GM21576 (cell line): Measurements from ENCODE around the gene CCDC78.
"Not testable (repeated sequence)": the region's sequence is repeated elsewhere in the genome, so short reads cannot be mapped to it uniquely, and the experiment has no call there.

Experiments used
- ATAC-seq: cut with Tn5 transposase; IDR thresholded peaks from one replicate; pipeline ENCODE4 v1.9.1; 2021; ENCODE audit warnings: mild to moderate bottlenecking, moderate library complexity; ENCODE audit not compliant: unreplicated experiment

CCDC78 gene

DNA sequence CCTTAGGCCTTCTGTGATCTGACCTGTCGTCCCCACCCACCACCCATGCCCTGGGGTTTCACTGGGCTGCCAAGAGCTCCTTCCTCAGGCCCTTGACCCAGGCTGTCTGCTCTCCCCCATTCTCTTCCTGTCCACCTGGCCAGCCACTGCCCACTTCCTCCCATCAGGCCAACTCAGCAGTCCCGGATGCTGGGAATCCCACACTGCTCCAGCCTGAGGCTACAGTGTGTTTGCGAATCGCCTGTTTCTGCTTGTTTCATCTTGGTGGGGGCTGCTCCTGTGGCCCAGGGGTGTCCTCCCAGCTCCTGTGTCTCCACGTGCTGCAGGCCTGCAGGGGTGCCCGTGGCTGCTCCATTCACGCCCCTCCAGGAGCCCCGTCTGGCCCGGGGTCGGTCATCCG is 12.2 kb downstream of the CCDC78 start:
- no peak for ATAC-seq

DNA sequence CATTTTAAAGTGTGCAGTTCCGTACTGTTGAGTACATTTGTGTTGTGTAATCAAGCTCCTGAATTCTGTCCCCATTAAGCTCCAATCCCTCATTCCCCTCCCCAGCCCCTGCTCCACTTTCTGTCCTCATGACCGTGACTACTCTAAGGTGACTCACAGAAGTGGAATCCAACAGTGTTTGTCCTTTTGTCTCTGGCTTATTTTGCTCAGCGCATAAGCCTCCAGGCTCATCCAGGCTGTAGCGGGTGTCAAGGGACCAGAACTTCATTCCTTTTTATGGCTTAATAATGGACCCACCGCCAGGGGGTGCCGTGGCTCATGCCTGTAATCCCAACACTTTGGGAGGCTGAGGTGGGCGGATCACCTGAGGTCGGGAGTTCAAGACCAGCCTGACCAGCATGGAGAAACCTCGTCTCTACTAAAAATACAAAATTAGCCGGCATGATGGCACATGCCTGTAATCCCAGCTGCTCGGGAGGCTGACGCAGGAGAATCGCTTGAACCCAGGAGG is 13.4 kb downstream of the CCDC78 start:
- not testable (repeated sequence) for ATAC-seq

DNA sequence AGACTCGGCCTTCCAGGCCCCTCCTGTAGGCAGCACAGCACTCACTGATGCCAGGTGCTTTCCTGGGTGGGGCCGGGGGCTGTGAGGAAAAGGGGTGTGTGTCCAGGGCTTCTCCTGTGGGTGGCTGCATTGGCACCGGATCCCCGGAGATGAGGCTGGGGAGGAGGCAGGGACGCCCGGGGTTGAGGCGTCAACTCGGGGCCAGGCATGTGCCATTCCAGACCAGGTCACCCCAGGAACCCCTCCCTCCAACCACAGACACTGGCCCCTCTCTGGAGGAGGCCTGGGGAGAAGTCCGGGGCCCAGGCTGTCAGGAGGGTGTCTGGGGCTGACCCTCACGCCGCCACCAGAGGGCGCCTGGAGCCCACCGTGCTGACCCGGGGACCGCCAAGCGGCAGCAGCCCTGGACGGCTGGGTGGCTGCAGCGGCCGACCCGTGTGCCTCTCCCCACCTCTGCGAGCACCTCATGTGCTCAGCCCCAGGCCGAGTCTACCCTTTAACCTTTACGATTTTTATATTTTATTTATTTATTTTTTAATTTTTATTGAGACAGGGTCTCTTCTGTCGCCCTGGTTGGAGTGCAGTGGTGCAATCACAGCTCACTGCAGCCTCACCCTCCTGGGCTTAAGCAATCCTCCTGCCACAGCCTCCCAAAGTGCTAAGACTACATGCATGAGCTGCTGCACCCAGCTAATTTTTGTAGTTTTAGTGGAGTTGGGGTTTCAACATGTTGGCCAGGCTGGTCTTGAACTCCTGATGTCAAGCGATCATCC is 14.5 kb downstream of the CCDC78 start:
- no peak for ATAC-seq

DNA sequence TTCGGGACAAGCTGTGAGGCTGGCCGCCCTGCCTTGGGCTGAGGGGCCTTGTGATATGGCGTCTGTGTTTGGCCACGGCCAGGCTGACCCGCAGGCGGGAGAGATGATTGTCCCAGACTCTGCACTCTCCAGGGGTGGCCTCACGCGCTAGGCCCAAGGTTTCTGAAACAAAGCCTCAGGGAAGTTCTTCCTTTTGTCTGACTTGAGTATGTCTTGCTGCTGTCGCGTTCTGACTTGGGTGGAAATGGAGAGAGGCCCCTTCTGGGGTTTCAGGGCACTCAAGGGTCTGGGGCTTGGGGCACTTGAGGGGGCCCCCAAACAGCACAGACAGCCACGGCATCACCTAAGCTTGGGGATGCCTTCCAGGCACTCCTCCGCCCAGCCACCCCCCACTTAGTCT is 15.2 kb downstream of the CCDC78 start:
- ATAC-seq, result no peak

DNA sequence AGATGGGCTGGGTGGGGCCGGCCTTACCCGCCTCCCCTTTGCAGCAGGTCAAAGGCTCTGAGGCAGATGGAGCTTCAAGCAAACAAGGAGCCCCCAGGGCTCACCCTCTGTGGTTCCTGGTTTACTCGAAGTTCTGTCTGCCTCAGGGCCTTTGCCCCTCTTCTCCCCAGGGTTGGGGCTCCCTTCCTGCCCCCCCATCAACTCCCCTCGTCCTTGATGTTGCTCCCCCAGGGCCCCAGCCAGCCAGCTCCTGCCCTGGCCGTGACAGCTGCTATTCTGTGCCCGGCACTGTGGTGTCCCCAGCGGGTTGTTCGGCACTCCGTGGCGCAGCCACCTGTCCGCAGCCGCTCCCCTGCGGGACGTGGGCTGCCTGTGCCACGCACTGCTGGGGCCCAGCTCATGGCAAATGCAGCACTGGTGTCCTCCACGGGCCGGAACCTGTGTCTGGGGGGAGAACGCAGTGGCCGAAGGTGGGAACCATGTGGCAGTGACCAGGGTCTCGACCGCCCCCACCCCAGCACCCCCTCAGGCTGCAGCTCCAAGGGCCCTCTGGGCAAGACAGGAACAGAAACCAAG is 15.7 kb downstream of the CCDC78 start:
- ATAC-seq, result no peak

DNA sequence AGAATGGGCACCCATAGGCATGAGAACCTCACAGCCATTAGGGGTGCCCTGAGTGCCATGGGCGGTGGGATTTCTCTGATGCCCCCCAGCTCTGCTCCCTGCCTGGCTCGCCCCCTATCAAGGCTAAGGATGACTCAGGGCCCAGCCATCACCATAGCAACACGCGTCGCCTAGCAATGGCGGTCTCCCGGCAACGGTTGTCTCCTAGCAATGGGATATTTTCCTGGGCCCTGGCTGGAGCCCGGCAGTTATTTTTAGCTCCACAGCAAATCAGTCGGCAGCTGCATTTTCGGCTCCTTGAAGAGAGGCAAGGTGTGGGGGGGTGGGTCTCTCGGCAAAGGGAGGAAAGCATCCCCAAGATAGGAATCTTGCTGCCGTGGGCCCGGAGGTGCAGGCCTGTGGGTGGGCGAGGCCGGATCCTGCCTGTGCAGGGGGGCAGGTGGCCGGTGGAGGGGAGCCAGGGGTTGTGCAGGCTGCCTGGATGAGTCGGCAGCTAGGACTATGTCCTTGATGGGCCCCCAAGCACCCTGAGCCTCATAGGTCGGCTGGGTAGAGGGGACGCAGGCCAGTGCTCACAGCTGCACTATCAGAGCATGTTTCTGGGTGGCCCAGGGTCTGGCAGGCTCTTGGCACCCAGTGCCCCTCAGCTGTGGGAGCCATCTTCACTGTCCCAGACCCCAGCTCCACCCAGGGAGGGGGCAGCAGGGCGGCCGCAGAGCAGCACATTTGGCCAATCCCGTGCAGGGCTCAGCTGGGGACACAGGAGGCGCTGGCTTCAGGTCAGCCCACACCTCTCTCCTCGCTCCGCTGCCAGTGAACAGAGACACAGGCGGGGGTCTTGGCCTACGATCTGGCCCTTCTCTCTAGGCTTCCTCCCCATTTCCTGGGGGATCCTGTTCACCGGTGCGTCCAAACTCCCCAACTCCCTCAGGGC is 16.4 kb downstream of the CCDC78 start:
- ATAC-seq, result no peak

DNA sequence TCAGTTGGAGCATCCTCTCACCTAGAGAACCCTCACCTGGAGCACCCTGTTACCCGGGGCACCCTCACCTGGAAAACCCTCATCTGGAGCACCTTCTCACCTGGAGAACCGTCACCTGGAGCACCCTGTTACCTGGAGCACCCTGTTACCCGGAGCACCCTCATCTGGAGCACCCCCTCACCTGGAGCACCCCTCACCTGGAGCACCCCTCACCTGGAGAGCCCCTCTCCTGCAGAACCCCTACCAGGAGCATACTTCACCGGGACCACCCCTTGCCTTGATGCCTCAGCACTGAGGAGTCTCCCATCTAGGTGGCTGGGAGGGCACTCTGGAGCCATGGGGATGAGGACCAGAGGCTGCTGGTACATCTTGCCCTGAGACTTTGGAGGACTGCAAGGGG is 17.3 kb downstream of the CCDC78 start:
- no peak for ATAC-seq

DNA sequence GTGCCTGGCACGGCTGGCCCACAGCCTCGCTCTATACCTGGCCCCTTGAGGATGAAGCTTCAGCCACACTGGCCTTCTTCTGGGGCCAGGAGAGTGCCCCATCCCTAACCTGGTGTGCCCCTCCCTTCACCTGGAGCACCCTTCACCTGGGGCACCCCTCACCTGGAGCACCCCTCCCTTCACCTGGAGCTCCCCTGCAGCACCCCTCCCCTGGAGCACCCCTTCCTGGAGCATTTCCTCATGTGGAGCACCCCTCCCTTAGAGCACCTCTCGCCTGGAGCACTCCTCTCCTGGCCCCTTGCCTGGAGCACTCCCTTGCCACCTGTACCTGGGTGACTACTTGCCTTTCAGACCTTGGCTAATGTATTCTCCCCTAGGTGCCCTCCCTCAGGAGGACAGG is 18.2 kb downstream of the CCDC78 start:
- ATAC-seq, result no peak

DNA sequence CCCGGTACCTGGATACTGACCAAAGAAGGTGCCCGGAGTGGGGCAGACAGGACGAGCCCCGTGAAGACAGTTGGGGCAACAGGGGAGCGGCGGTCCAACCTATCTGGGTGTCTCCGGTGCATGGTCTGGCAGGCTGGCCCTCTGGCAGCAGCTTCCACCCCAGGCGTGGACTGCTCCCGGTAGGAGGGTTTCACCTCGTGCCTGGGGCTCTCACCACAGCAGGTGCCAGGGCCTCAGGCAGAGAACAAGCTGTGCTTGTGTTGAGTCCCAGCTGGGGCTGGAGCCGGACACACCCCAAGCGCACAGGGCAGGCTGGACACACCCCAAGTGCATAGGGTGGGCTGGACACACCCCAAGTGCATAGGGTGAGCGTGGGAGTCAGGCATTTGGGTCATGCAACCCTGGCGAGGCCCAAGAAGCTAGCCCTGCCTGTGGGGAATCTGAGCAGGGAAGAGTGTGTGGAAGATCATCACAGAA is 19.1 kb downstream of the CCDC78 start:
- ATAC-seq, result no peak

DNA sequence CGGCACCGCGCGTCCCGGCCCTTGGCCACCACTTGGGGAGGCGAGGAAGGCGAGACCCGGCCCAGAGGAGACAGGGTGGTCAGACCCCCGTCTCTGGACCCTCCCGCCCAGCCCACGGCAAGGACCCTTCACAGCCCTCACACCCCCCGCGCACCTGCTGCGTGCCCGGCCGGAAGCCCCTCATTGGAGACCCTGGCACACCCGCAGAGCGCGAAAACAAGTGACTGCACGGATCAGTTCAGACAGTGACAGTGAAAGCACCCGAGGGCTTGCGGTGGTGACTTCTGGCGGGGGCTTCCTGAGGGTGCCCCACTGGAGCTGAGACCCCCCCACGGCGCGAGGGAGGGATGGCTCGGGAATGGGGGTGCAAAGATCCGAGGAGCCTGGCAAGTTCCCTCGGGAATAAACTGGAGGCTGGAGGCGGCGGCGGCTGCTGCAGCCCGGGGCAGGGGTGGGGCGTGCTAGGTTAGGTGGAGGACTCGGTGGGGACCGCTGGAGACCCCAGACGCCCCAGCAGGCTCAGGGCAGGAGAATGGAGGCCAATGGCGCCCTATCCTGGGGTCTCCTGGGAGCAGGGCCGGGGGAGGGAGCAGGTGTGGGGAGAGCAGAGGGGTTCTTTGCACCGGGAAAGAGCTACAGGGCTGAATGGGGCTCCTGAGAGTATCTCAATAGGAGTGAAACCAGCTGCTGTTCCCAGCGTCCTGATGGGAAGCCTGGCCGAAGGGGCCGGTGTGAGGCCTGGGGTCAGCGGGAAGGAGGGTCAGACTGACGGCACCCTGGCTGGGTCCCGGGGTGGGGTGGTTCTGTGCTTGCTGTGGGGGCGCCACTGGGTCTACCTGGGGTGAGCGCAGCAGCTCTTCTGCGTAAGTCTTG is 19.8 kb downstream of the CCDC78 start:
- ATAC-seq, result no peak

DNA sequence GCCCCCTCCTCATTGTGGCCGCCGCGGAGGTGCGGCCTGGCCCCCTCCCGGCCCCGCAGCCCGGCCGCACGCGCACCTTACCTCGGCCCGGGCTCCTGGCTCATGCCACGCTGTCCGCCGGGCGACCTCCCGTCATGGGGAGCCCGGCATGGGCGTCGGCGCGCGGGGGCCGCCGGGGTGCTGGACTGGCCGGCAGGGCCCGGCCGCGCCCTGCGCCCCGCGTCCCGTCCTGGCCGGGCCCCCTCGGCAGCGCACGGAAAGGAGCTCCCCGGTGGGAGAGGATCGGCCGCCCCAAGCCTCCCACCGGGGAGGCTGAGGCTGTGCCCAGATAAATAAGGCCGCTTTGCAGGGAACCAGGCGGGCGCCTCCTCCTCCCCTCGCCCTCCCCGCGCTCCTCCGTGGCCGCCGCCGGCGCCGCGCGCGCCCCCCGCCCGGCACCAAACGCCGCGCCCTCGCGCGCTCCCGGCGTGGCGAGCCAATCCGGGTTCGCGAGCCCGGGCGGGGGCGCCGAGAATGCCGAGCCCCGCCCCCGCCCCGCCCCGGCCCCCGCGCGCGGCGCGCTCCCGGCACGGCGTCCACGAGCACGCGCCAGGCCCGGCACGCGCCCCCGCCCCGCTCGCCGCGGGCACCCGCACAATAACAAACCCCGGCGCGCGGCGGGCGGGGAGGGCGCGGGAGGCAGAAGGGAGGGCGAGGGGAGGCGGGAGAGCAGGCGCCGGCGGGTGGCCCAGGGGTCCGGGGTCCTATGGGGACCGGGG is 20.6 kb downstream of the CCDC78 start, which contains the start of gene FBXL16:
FBXL16 (minus strand) TSS at position 371 of the 758 bp plus-strand sequence. CDS start 8,396 bp downstream, outside the sequence.
- no peak for ATAC-seq

DNA sequence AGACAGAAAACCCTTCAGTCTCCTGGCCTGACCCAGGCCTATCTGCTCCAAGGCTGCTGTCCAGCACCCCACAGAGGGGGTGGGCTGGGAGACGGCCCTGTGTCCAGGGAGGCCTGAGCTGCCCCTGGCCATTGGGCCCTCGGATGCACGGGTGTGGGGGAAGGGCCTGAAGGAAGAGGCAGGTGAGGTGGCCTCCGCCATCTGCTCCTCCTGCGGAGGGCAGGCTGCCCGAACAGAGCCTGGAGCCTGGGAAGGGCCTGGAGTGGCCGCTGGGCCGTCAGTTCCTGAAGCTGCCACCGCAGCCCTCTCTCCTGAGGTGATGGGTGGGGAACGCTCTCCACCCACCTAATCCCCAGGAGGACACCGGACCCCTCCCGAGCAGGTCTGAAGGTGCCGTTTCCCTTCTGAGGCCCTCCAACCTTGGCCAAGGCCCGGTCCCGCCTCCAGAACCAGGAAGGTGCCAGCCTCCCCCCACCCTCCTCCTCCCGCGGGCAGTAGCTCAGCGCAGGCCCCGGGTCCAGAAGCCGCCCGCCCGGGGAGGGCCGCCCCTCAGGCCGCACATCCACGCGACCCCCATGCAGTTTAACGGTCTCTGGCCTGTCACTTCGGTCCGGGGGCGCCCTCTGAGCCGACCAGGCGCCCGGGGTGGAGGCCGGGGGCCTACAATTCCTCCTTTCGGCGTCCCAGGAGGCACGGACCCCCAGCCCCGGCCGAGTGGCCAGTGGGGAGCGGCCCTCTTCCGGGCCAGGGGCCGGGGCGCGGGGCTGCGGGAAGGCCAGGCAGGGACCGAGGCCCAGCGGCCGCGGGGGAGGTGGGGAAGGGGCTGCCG is 21.5 kb downstream of the CCDC78 start:
- ATAC-seq, result no peak

DNA sequence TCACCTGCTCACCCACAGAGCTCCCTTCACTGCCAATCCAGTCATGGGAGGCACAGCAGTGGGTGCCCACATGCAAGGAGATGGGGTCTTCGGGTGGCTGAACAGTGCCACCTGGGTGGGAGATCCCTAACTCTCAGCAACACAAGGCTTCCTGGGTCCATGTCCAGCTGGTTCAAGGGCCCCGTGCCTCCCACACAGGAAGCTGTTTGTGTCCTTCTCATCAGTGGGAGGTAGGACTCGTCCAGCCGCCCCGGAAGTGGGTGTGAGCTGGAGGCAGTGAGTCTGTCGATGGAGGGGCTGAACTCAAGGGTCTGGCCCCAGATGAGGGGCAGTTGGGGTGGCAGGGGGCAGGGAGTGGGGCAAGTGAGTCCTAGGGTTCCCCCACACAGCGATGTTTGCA is 22.2 kb downstream of the CCDC78 start:
- no peak for ATAC-seq

DNA sequence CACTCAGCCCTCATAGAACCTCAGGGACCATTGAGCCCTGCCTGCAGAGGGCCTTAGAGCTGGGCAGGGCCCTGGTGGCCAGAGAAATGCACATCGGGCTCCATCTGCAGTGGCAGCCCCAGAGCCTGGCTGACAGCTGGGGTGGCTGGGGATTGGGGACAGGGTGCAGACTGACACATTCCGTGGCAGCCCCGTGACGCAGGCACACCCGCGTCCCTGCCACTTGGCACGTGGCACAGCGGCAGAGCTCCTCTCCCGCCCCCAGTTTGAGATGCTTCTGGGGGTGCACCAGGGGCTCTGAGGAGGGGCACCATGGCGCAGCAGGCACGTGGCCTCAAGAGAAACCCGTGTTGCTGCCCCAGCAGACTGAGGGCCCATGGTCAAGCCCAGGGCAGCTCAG is 22.8 kb downstream of the CCDC78 start:
- no peak for ATAC-seq

DNA sequence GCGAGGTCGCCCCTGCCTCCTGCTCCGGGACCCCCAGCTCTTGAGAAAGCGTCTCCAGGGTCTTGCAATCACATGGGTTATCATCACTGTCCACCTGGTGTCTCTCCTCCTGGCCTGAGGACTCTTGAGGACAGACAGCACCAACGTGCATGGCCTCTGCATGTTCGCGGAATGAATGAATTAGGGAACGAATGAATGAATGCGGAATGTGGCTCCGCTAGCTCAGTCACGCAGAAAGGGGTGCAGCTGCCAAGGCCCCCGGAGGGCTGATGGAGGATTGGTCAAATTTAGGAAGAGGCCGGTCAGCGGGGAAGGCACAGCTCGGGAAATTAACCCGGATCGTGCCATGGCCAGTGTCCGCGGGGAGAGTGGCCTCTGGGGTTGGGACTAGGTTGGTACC is 23.9 kb downstream of the CCDC78 start:
- no peak for ATAC-seq

DNA sequence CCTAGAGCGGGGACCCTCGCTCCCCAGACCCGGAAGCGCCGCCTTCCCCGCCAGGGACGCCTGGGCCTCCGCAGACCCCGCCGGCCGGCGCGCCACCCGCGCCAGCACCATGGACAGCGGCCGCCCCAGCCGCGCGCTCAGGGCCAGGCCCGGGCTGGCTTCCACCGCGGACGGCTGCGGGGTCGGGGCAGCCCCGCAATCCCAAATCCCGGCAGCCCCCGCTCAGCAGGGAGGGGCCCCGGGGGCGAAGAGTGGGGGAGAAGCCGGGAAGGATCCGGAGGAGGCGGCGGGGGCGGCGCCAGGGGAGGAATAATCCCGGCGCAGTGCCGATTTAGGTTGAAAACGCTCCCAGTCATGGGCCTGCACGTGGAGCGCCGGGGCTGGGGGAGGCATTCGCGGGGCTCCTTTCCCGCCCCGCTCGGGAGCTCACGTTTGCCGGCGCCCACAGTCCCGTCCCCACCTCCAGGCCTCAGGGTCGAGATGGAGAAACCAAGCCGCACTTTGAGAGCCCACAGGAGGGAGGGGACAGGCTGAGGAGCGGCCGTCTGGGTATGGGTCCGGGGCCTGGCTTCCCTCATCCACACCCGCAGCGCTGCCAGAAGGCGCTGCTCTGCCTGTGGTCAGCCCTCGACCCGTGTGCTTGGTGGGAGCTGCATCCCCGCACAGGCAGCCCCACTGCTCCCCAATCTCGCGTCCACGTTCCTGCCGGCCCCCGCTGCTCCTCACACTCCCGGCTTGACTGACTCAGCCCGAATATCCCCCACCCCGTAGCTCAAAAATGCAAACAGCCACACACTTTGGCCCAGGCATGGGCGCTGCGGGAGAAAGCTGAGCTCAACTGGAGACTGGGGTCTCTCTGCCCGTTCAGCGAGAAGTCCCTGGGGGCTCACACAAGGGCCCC is 25.3 kb downstream of the CCDC78 start:
- no peak for ATAC-seq

DNA sequence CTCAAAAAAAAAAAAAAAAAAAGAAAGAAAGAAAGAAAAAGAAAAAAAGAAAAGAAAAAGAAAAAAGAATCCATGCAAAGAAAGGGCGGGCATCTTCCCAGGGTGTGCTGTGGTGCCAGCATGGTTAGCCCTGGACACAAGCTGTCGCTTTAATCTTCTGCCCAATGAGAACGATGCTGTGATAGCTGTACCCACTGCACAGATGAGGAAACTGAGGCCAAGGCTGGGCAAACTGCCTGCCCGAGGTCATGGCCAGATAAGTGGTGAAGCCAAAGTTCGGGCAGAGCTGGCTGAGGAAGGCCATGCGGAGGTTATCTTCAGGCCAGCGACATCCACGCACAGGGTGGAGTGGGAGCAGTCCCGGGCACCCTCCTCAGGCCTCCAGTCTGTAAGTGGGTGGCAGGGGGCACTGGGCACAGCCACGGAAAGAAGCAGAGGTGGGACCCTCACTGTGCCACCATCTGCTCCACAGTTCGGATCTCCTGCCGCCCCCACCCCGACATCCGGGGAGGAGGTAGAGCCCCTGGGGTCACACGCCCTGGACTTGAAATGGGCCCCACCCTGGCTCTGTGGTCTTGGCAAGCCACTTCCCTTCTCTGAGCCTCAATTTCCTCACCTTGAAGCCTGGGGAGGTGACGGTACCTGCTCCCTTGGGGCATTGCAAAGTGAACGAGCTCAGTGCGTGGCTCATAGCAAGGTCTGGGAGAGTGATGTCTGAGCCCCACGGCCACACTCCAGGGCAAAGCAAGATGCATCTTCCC is 27.2 kb downstream of the CCDC78 start:
- ATAC-seq, result no peak
